H1 (cell line): ENCODE results near the gene CCDC102A. TPM values are rescaled to one million over a fixed set of nuclear protein-coding genes. Genes with fewer than 3 reads are reported as not detected.

Experiments
- BRCA1 ChIP-seq: IDR thresholded peaks from 2 replicates; pipeline ENCODE4 v1.6.1; 2012; ENCODE audit warnings: low read depth, low read length, improper control_type of control experiment
- CEBPB ChIP-seq: IDR thresholded peaks from 2 replicates; pipeline ENCODE4 v1.6.1; 2012; ENCODE audit warnings: low read depth, low read length
- CHD2 ChIP-seq: IDR thresholded peaks from 2 replicates; pipeline ENCODE4 v1.6.1; 2012; ENCODE audit warnings: low read length, improper control_type of control experiment
- CTCF ChIP-seq, 3 experiments: IDR thresholded peaks; 1 replicate in 2 of 3; 2 replicates in 1 of 3; pipeline versions ENCODE4 v1.5.1 to v1.6.1; 2011; ENCODE audit warnings: low read length in 3 of 3, mild to moderate bottlenecking in 3 of 3, inconsistent platforms in 2 of 3, low read depth in 1 of 3, moderate library complexity in 1 of 3; ENCODE audit not compliant: insufficient read depth in 1 of 3; ENCODE audit errors: control extremely low read depth in 1 of 3
- E2F6 ChIP-seq: IDR thresholded peaks from 2 replicates; pipeline ENCODE4 v1.6.1; 2012; ENCODE audit warnings: inconsistent platforms
- NRF1 ChIP-seq: IDR thresholded peaks from 2 replicates; pipeline ENCODE4 v1.6.1; 2011; ENCODE audit warnings: mild to moderate bottlenecking, low read depth, low read length, improper control_type of control experiment
- POLR2AphosphoS5 ChIP-seq: IDR thresholded peaks from 2 replicates; pipeline ENCODE4 v1.6.1; 2011; ENCODE audit warnings: low read depth, low read length
- SUZ12 ChIP-seq: fragments of 200-600 bp; sonication (generic); IDR thresholded peaks from 2 replicates; pipeline ENCODE4 v1.6.1; 2012; ENCODE audit warnings: mild to moderate bottlenecking, inconsistent platforms, low read length, moderate library complexity, mixed read lengths
- TBP ChIP-seq: IDR thresholded peaks from 2 replicates; pipeline ENCODE4 v1.6.1; 2011; ENCODE audit warnings: low read depth, low read length, improper control_type of control experiment
- ZNF274 ChIP-seq: IDR thresholded peaks from 2 replicates; pipeline ENCODE4 v1.7.0; 2012; ENCODE audit warnings: low read length, borderline replicate concordance; ENCODE audit errors: extremely low read depth
- polyA plus RNA-seq, 7 experiments: library from polyadenylated mRNA; depleted of rRNA in 3 of 7; stranded (reverse) in 5 of 7; unstranded in 2 of 7; fragments of >200 nt in 5 of 7; fragments of 200-250 nt in 2 of 7; gene quantifications; 1 replicate in 5 of 7; 2 replicates in 1 of 7; 4 replicates in 1 of 7; pipeline versions ENCODE4 v1.2.1 to v1.2.3, GENCODE V29; 2011 to 2013; ENCODE audit warnings: missing spikeins in 2 of 7, mixed read lengths in 2 of 7
- total RNA-seq: library from RNA; stranded (reverse); fragmentation: NEBNext Ultra II Directional; extraction: Animal tissue kit (Norgen Biotek cat#: 25700); gene quantifications from 2 replicates; pipeline ENCODE4 v1.2.1, GENCODE V29; 2021

CCDC102A gene
- total and polyA plus RNA-seq, 2 of the 8 experiments (the other 6 are each of a cell fraction or from before 2014, with no cell fraction given) = 4.0 to 7.5 TPM

- TF ChIP-seq NRF1 = no peak
- no peak for TF ChIP-seq POLR2AphosphoS5
- no peak for TF ChIP-seq TBP
- TF ChIP-seq CTCF (IDR thresholded peaks at IDR 0.05; ENCODE audit: control extremely low read depth in 1 of 3, insufficient read depth in 1 of 3, low read depth in 1 of 3, low read length in 3 of 3) = no peak
- no peak for TF ChIP-seq CEBPB
- no peak for TF ChIP-seq ZNF274
- TF ChIP-seq BRCA1 = no peak
- TF ChIP-seq CHD2 = no peak
- TF ChIP-seq E2F6 = no peak
- TF ChIP-seq SUZ12 = no peak
- TF ChIP-seq, all 59 proteins: peak for 0
These were observed 49.2 kb downstream of the CCDC102A start (continued) for GRCh38 chr16:57486858-57487834.
